CD4-positive, alpha-beta T cell treated with Interleukin-2 at 100 ng/mL for 4 hours (primary cell): ENCODE measurements around the gene DUOXA2.
"Not testable (repeated sequence)": the region's sequence is repeated elsewhere in the genome, so short reads cannot be mapped to it uniquely, and the experiment has no call there.

Experiments used
- DNase-seq: peaks from one replicate; pipeline ENCODE4 v3.0.0-alpha.2; 2020; ENCODE audit warnings: low spot score

Gene DUOXA2

DNA sequence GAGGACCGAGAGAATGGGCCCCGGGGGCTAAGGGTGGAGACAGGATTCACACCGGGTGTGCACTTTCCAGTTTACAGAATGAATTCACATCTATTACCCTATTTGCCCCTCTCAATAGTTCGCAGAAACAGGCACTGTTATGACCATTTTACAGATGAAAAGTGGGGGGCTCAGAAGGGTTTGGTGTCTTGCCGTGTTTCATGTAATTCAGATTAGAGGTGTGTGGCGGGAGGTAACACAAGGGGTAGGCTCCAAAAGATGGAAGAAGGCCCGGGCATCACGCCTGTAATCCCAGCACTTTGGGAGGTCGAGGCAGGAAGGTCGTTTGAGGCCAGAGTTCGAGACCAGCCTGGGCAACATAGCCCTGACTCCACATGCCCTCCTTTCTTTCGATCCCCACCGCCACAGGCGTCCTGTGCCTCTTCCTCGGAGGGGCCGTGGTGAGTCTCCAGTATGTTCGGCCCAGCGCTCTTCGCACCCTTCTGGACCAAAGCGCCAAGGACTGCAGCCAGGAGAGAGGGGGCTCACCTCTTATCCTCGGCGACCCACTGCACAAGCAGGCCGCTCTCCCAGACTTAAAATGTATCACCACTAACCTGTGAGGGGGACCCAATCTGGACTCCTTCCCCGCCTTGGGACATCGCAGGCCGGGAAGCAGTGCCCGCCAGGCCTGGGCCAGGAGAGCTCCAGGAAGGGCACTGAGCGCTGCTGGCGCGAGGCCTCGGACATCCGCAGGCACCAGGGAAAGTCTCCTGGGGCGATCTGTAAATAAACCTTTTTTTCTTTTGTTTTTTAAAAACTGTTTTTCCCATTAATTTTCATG, 3.4 kb downstream of the DUOXA2 start:
- no peak for DNase-seq

DNA sequence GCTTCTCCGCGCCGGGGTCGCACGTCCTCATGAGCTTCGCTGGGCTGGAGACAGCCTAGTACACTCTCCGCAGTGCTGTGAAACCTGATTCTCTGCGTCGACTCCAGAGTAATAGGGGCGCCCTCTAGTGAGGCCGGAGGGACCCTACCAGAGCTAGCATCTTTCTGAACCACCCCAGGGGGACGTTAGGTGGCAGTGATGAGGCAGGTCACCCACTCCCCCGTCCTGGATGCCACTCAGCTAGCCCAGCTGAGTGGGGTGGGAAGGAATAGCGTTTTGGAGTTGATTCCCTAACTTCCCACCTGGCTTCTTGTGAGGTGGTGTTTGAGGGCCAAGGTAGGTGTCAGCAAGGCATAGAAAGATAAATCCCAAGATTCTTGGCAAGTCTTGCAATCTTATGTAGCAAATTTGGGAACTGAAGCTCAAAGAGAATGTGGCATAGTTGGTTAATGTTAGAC, 4.0 kb downstream of the DUOXA2 start:
- DNase-seq = peak; percentile 84

DNA sequence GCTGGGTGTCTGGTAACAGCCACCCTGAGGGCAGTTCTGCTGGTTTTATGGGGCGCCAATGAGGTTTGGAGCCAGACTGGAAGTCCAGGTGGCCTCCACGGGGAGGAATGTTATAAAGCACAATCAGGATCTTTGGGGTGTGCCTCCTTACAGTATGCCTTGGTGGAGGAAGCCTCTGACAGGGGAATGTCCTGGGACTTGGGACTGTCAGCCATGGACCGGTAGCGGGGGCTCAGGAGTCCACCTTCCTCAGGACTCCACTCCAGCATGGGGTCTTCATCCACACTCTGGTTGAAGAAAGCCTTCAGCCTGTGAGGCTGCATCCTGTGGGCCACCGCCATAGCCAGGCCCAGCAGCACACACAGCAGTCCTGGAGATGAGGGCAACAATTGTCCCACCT, 4.9 kb downstream of the DUOXA2 start:
- DNase-seq = no peak

DNA sequence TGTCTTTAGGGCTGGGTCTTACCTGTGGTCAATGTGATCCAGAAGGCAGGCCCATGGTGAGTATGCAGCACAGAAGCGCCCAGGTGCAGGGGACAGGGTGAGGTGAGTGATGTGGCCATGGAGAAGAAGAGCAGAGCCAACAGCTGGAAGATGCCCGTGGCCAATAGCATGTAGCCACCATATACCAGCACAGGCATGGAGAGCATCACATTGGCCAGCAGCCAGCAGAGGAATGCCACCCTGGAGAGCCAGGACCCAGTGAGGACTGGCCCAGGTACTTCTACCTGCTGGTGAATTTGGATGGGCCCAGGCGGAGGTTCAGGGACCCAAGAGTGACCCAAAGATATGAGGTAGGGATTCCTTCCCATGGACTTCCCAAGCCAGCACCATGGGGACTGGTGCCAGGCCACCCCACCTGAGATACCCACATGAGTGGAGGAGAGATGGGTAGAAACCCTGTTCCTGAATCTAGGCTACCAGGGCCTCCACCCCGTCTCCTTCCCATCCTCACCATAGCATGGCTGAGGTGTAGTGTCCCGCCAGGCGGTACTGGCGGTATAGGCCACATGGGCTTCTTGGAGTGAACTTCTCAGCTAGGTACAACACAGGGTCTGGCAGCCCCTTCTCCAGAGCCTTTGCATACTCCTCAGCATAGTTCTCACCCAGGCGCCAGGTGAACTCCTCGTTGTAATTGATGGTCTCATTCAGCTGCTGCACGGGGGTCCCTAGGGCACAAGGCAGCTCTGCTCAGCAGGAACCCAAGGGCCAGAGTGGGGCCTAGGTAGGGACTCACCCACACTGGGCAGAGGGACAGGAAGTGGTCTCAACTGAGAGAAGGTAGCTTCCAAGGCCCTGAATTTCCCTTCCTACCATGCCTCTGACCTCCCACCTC, 6.2 kb downstream of the DUOXA2 start:
- no peak for DNase-seq

DNA sequence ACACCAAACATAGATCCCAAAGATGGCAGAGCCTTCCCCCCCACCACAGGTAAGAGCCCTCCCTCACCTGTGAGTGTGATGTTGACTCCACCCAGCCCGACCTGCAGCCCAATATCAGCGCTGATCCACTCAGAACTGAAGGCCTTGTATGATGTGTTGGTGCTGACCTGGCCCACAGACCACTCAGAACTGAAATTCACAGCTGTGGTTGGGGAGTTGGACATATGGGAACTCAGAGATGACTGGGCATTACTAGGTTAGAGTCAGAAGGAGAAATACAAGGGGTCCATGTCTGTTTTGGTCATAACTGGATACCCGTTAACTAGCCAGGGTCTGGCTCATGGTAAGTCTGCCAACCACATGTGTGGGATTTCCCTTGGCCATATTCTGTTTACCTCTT, 6.9 kb downstream of the DUOXA2 start:
- DNase-seq = no peak

DNA sequence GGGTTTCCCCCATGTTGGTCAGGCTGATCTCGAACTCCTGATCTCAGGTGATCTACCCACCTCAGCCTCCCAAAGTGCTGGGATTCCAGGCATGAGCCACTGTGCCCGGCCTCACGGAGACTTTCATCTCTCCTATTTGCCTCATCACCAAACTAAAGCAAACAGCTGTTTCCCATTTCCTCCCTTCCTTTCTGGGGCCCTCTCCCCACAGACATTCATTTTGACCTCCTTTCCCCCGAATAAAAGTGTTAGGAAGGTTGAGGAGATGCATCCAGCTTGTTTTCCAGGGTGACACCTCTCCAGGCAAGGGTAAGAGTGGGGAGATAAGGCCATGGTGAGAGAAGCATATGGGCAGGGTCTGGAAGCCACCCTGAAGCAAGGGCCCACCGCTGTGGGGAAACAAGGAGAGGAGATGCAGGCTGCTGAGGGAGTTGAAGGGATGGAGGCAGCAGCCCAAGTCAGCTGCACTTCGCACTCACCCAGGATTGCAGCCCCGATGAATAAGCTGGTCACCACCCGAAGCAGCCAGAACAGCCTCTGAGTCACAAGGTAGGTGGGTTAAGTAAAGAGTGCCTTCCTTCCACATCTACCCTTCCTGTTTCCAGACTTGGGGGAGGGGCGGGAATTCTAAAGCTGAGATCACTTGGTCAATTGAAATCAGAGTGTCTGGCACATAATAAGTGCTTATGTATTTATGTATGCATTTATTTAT, 7.7 kb downstream of the DUOXA2 start:
- no peak for DNase-seq

DNA sequence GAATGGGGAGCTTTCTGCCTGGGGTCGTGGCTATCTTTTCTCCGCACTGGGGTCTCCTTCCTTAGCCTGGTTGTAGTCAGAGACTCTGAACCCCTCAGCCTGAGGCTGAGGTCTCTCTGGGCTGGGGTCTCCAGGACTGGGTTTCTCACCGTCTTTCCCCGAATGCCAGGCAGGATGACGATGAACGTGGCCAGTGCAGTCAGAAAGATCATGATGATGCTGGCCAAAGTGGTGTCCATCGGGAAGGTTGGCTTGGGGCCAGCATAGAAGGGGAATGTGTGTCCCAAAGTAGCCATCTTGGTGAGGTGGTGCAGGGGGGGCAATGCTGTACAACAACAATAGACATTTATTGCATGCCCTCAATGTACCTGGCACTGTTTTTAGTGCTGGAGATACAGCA, 8.6 kb downstream of the DUOXA2 start:
- DNase-seq = no peak

DNA sequence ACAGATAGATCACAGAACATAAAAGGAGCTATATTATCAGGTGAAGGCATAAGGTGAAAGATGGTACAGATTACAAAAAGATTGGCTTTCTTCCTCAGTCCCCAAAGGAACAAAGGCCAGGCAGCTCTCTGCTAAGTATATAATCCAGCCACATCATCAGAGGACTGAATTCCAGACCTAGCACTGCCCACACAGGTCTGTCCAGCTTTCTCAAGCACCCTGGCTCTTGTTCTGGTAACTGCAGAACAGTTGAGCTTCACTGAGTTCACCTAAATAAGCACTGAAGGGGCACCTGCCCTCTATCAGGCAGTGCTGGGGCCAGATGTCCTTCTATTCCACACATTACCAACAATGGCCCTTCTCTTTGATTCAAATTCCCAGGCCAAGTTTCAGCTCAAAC, 9.3 kb downstream of the DUOXA2 start:
- no peak for DNase-seq

DNA sequence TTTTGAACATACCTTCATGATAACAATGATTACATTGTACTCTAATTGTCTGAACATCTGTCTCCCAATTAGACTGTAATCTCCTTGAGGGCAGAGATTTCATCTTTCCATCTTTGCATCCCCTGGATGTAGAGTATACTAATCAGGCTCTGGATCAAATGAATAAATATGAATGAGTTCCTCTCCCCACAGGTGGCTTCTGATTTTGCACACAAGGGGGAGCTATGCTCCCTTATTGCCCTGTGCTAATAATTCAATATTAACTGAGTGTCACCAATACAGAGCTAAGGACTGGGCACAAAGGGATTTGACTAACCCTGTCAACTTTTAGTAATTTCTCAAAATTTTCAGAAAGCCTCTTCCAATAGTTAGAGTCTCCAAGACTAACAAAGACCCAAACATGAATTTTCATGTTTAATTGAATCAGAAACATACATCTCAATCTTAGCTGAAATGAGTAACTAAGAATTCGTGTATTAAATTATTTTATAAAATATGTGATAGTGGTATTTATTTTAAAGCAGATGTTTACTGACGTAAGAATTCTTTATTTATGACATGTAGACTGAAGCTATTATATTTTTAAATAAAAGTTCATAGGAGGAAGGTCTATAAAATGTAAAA, 12.5 kb downstream of the DUOXA2 start:
- DNase-seq = peak; percentile 64

DNA sequence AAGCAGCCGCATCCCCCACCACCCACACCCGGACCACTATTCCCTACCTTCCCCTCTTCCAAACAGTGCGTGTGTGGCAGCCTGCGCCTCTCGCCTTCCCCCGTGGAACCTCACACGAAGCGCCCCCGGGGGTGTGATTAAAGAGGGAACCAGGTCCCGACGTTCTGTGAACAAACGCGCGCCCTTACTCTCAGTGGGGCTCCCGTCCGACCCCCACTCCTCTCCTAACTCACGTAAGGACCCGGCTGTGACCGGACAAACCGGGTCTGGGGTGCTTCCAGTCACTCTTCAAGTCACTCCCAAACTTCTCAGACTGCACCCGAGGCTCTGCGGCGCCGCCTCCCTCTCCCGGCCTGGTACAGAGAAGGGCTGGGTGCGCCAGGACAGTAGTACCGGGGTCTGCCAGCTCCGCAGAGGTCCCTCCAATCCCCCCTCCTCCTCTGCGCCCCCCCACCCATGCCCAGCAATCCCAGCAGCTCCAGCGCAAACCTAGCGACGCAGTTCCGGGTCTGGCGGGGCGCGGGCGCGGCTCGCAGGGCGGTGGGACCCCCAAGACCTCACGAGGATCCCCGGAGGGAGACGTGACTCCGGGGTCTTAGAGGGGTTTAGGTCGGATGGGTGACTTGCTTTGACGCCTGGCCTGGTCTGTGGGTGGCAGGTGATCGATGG, 15.0 kb downstream of the DUOXA2 start:
- DNase-seq = no peak

DNA sequence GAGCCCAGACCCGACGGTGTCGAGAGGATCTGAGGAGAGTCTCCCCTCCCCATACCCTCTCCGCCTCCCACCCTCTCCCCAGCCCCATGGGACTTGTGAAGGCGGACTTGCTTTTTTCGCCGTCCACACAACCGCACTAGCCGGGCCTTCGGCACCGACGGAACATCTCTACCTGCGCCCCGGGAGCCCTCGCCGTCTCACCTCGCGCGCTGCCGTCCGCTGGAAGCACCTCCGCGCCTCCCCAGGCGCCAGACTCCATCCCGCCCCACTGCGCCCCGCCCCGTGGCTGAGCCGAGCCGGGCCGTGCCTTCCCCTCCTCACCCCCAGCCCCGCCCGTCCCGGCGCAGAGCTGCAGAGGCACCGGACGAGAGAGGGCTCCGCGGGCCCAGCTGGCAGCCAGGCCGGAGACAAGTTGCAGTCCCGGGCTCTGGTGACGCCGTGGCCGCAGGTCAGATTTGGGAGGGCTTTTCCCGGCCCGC, 15.6 kb downstream of the DUOXA2 start, which contains the start of the genes DUOX1 and DUOXA1:
TSS of gene DUOX1 (plus strand) at position 344 of the 479 bp plus-strand sequence. CDS start 1,973 bp downstream, outside the sequence.
TSS of gene DUOXA1 (minus strand) at position 229 of the 479 bp plus-strand sequence. CDS start 6,865 bp downstream, outside the sequence.
- DNase-seq = no peak

DNA sequence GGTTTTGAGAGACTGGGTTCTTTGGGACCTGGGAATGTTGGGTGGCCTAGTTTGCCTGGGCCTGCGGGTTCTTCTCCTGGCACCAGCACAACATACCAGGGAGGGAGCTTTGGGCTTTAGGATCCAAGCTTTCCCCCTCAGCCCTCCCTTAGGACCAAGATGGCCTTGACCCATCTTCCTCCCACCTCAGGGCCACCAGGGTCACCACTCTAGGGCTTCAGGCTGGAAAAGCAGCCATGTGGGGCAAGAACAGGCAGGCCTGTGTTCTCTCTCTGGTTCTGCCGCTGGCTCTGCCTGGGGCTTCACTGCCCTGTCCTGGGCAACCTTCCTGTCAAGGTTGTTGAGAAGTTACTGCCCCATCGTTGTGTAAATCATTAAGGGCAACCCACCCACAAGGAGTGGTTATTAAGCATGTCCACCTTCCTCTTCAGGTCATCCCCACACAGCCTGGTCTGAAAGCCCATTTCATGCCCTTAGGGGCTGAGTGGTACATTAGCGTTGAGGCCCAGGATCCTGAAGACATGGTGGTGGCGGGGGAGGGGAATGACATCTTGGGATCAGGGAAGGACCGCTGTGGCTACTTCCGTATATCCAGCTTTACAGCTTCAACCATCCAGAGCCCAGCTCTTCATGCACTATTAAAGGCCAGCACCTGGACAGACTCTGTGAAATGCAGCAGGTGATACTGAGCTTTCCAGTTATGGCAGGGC, 16.3 kb downstream of the DUOXA2 start:
- no peak for DNase-seq

DNA sequence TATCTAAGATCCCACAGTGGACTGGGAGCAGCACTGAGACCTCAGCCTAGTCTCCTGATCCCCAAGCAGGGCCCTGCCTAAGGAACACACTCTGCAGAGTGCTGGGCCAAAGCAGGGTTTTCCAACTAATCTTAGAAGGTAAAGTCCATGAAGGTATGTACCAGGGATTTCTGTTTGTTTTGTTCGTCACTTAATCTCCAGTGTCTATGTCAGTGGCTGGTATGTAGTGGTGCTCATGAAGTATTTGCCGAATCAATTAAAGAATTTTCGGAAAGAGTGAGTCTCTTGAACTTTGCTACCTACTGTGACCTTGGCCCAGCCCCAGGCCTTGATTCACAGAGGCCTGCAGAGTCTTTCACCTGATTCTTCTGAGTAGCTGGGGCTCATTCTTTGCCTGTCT, 17.4 kb downstream of the DUOXA2 start:
- no peak for DNase-seq

DNA sequence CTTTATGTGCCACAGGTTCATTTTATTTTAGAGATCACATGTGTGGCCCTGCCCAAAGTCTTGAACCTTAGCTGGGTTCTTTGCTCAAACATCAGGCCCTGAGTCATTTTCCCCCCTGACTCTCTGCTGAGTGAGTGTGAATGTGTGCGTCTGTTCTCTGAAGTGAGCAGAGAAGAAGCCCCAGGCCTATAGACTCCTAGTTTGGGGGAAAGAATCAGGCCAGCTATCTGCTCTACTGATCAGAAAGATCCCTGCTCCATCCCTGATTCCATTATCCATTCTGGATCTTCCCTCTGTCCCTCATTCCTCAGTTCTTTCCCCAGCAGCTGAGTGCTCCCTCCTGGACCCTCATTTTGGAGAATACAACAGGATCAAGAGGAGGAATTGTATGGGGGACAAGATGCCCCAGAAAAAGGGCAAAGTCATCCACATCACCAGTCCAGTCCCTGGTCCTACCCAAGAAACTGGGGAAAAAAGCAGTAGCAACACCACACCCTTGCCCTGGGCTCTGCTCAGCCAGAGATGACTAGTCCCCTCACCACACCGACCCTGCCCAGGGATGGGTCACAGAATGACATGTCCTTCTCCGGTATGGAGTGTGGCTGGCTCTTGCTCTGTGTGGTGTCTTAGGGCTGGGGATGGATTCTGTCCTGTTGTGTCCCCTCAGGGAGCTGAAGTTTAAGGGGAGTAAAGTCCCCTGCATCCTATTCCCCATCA, 18.9 kb downstream of the DUOXA2 start:
- DNase-seq = no peak

DNA sequence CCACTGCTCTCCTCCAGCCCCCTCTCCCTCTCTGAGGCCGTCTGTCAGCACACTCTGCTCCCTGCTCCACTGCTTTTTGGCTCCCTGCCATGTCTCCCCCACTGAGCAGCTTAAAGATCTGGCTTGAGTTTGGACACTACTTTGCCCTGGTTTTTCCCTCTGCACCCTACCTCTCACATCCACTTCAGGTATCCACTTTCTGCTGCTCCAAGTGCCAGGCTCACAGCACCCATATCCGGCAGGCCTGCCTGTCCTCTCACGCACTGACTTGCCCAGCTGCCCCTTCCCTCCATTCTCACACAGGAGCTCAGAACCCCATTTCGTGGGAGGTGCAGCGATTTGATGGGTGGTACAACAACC, 19.4 kb downstream of the DUOXA2 start:
- no peak for DNase-seq

DNA sequence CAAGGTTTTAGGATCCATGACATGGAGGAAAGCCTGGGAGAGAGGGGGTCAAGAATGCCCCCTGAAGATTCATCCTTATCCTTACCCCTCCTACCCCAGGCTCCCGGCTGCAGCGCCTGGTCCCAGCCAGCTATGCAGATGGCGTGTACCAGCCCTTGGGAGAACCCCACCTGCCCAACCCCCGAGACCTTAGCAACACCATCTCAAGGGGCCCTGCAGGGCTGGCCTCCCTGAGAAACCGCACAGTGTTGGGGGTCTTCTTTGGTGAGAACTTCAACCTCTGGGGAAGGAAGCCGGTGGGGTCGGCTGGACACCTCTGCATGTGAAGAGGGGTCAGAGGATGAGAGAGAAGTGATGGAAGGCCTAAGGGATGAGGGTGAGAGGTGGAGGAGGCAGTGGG, 19.9 kb downstream of the DUOXA2 start:
- DNase-seq = no peak

DNA sequence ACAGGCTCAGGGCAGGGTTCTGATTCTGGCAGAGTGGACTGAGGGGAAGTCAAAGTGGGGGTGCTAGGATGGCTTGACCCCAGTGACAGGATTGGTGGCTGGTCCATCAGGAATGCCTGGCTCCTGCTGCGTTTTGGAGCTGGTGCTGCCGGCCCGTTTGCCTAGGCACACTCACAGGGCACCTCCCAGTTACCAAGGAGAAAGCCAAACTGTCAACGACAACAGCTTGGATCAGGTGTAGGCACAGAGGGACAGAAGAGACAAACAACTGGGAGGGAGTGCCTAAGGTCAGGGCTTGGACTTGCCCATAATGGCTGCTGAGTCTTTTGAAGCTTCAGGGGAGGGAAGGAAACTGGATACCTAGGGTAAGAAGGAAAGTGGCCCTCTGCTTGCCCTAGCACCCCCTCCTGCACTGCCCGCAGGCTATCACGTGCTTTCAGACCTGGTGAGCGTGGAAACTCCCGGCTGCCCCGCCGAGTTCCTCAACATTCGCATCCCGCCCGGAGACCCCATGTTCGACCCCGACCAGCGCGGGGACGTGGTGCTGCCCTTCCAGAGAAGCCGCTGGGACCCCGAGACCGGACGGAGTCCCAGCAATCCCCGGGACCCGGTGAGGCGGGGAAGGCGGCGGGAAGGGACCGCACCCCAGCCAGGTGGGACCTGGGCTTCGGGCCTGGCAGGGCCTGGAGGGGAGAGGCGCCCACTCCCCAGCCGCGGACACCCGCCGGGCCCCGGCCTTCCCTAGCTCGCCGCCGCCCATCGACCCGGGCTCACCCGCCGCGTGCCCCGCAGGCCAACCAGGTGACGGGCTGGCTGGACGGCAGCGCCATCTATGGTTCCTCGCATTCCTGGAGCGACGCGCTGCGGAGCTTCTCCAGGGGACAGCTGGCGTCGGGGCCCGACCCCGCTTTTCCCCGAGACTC, 20.8 kb downstream of the DUOXA2 start:
- peak; percentile 12 for DNase-seq

DNA sequence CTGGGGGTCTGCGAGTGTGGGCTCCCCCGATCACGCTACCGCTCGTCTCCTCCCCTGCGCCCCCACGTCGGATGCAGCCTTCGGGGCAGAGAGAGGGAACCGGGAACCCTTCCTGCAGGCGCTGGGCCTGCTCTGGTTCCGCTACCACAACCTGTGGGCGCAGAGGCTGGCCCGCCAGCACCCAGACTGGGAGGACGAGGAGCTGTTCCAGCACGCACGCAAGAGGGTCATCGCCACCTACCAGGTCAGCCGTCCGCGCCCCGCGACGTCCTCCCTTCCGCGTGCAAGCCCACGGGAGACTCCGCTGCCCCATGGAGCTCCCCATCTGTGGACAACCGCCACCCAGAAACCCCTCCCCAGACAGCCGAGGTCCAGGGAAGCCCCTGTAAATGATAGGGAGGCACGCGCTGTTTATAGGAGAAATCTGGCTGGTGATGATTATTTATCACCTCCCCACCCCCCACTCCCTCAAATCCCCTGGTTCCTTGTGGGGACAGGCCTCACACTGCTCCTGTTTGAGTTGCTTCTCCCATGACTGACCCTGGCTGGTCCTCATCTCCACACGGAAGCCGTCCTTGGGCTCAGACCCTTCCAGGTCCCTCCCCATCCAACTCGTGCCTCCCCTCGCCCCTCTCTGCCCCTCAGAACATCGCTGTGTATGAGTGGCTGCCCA, 21.7 kb downstream of the DUOXA2 start:
- DNase-seq = not testable (repeated sequence)
